Adipose tissue (tissue), 3 donors: Measurements from ENCODE around the gene GALK1. TPM values are rescaled to one million over a fixed set of nuclear protein-coding genes. Genes with fewer than 3 reads are reported as not detected.

Experiments
- H3K27ac ChIP-seq: one replicate; pipeline ENCODE4 v1.5.1; 2013; ENCODE audit warnings: low read depth, low read length
- WGBS, 3 donors: extraction: QIAGEN DNeasy Blood & Tissue Kit; methylation state at CpG; one replicate each; pipeline ENCODE4 v1.1.7; 2013; 5-methylcytosine and 5-hydroxymethylcytosine counted together
- polyA plus RNA-seq, 3 donors: library from polyadenylated mRNA; stranded (reverse); fragments of 200-250 nt; gene quantifications; one replicate each; pipeline ENCODE4 v1.2.3, GENCODE V29; 2013
- donor health status: healthy with polysubstance abuse.
- donor health status: Bipolar disorder and iron deficiency.
- donor health status: healthy.

GALK1 gene
- polyA plus RNA-seq, 3 donors: 28.9 to 32.0 (median 29.0) TPM

GRCh38 chr17:75754378-75755204, 10.4 kb downstream of the GALK1 start:
- WGBS, 3 donors: 71 to 76% (median 75%) methylated on average over 27 of the region's 27 CpGs
- no peak overlapping the region for H3K27ac ChIP-seq

GRCh38 chr17:75753514-75754377, 11.2 kb downstream of the GALK1 start:
- 11 to 23% (median 22%) methylated on average over 64 to 76 of the region's 76 CpGs for WGBS, 3 donors
- H3K27ac ChIP-seq: no peak overlapping the region

GRCh38 chr17:75752802-75753513, 12.0 kb downstream of the GALK1 start:
- no peak overlapping the region for H3K27ac ChIP-seq
- 67 to 75% (median 72%) methylated on average over 19 of the region's 19 CpGs for WGBS, 3 donors

GRCh38 chr17:75752405-75752709, 12.6 kb downstream of the GALK1 start:
- H3K27ac ChIP-seq: no peak overlapping the region
- 88 to 92% (median 89%) methylated on average over 10 of the region's 10 CpGs for WGBS, 3 donors

- WGBS, 3 donors: 82 to 86% (median 85%) methylated on average over 24 of the region's 24 CpGs
Measured at GRCh38 chr17:75751676-75752404, 13.2 kb downstream of the GALK1 start.

GRCh38 chr17:75750661-75751423, 14.2 kb downstream of the GALK1 start:
- H3K27ac ChIP-seq: no peak overlapping the region
- 82 to 90% (median 87%) methylated on average over 23 of the region's 23 CpGs for WGBS, 3 donors

More at GRCh38 chr17:75751676-75752404, 13.2 kb downstream of the GALK1 start:
- H3K27ac ChIP-seq: no peak overlapping the region

GRCh38 chr17:75749545-75750389, 15.2 kb downstream of the GALK1 start:
- no peak overlapping the region for H3K27ac ChIP-seq
- WGBS, 3 donors: 16 to 18% (median 17%) methylated on average over 19 to 20 of the region's 20 CpGs

GRCh38 chr17:75748706-75749105, 16.3 kb downstream of the GALK1 start:
- WGBS, 3 donors: 80 to 83% (median 83%) methylated on average over 9 of the region's 9 CpGs
- H3K27ac ChIP-seq: no peak overlapping the region

- 83 to 96% (median 93%) methylated on average over 21 to 25 of the region's 25 CpGs for WGBS, 3 donors
Measured at GRCh38 chr17:75743625-75744206, 21.3 kb downstream of the GALK1 start.

GRCh38 chr17:75742337-75742736, 22.7 kb downstream of the GALK1 start:
- no peak overlapping the region for H3K27ac ChIP-seq
- 87 to 90% (median 89%) methylated on average over 24 to 25 of the region's 25 CpGs for WGBS, 3 donors

More at GRCh38 chr17:75743625-75744206, 21.3 kb downstream of the GALK1 start:
- H3K27ac ChIP-seq: no peak overlapping the region

GRCh38 chr17:75740631-75741077, 24.3 kb downstream of the GALK1 start:
- WGBS, 3 donors: 79 to 83% (median 83%) methylated on average over 15 to 17 of the region's 17 CpGs
- H3K27ac ChIP-seq: no peak overlapping the region

- H3K27ac ChIP-seq: no peak overlapping the region
- 90 to 92% (median 91%) methylated on average over 17 of the region's 17 CpGs for WGBS, 3 donors
Measured at GRCh38 chr17:75740215-75740614, 24.8 kb downstream of the GALK1 start.

GRCh38 chr17:75739801-75740200, 25.2 kb downstream of the GALK1 start:
- no peak overlapping the region for H3K27ac ChIP-seq
- WGBS, 3 donors: 92 to 93% (median 93%) methylated on average over 12 to 14 of the region's 14 CpGs

GRCh38 chr17:75739174-75739573, 25.8 kb downstream of the GALK1 start:
- H3K27ac ChIP-seq: no peak overlapping the region
- WGBS, 3 donors: 94 to 96% (median 94%) methylated on average over 7 of the region's 7 CpGs

GRCh38 chr17:75738218-75738802, 26.7 kb downstream of the GALK1 start:
- WGBS, 3 donors: 54 to 74% (median 56%) methylated on average over 14 of the region's 14 CpGs
- no peak overlapping the region for H3K27ac ChIP-seq
